Measurements from ENCODE around the gene KCNH3.

The KCNH3 gene

DNA sequence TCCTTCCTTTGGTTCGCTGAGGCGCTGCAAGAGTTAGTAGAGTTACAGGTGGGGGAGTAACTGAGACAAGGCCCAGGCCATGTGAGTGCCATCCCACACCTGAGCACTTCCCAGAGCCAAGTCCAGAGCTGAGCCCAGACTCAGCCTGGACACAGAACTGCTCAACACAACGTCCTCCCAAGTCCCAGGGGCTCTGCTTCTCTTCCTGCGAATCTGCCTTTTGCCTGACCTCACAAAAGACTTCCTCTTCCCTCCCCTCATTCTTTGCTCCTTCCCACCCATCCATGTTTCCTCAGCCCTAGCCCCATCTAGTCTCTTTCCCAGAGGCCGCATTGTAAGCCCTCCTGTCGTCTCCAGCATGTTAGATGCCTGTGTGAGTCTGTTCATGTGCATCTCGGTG lies 45.8 kb downstream of the KCNH3 start:
- no peaks in the 10 kb centered on the region for H3K9me3 ChIP-seq
- TF ChIP-seq CTCF (IDR thresholded peaks at IDR 0.05) = no peak
- peaks cover 4 to 6% of the 10 kb centered on the region in 2 experiments for H3K4me1 ChIP-seq (ENCODE audit: control insufficient read depth in 1 of 2, insufficient read depth in 1 of 2, low read depth in 1 of 2, low read length in 1 of 2)
- no peaks in the 10 kb centered on the region for H3K27me3 ChIP-seq
- H3K27ac ChIP-seq = no peak overlapping the region
- no peak overlapping the region for H3K4me3 ChIP-seq (ENCODE audit: low read depth in 1 of 2, low read length in 1 of 2)
- H3K36me3 ChIP-seq = no peaks in the 10 kb centered on the region

DNA sequence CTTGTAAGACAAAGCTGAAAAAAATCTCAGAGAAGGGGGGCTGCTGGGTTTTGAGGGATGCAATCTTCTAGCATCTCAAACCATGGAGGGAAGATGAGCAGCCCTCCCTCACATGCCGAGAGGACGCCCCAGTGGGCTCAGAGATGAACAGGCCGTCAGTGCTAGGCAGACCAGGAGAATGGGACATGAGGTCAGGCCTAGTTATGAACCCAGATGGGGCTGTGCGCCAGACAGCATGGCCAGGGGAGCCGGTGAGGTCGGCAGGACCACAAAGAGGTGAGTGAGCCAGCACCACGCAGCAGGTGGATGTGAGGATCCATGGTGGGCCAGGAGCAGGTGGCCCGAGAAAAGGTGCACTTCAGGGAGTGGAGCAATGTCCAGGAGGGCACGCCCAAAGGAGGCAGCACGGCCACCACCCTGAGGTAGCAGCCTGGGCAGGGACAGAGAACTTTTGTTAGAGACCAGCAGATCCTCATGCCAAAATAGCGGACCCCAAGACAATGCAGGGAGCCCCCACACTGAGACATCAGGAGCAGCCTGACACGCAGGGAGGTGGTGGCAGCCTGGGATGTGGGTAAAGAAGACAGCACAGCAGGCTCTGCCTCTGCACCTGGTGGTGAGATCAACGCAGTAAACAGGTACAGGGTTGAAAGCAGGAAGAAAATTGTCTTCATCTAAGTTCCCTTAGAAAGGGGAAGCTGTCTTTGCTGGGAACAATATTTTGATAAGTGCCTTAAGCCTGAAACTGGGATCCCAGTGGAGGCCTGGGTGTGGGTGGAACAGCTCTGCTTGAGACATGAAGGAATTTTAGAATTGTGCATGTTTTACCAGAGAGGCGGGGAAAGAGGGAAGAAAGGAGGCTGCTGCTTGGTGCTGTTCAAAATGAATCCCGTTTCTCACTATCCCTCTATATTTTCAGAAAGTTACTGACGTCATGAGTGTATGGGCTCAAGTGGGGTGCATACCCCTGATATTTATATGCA lies 46.9 kb downstream of the KCNH3 start:
- Histone ChIP-seq H3K4me3 (ENCODE audit: low read depth in 1 of 2, low read length in 1 of 2) (no peak overlapping the region), H3K27me3 (no peaks in the 10 kb centered on the region), H3K36me3 (no peaks in the 10 kb centered on the region), H3K9me3 (no peaks in the 10 kb centered on the region), H3K4me1 (ENCODE audit: control insufficient read depth in 1 of 2, insufficient read depth in 1 of 2, low read depth in 1 of 2, low read length in 1 of 2) (peaks cover 4 to 6% of the 10 kb centered on the region in 2 experiments), H3K27ac (no peak overlapping the region)
- no peak for TF ChIP-seq CTCF (IDR thresholded peaks at IDR 0.05)

DNA sequence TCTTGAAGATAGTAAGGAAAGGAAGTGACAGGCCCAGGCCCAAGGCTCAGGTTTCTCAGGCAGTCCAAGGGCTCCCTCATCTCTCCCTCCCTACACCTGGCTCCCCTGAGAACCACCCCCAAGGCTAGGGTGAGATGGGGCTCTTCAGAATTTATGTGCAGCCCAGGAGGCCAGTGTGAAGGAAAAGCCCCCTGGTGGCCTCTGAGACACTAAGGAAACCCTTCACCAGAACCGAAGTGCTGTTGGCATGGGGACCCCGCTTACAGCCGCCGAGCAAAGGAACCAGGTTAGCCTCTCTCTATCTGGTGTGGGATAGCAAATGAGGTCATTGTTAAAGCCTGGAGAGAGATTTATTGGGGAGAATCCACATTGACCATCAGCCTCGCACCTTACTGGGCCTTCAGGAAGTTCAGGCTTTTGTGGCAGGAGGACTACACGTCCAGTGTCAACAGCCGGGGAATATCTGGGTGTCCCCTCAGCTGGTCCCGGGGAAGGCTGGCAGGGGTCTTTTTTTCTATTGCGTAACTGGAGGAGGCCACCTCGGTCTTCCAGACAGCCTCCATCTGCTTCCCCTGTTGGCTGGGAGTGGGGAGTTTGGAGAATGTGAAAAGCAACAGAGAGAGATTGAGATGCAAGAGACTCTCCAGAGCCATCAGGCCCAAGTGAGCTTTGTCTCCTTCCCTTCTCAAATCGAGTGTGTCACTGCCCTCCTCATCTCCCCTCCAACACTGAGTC lies 48.5 kb downstream of the KCNH3 start:
- no peaks in the 10 kb centered on the region for H3K27me3 ChIP-seq
- no peak for TF ChIP-seq CTCF (IDR thresholded peaks at IDR 0.05)
- no peak overlapping the region for H3K27ac ChIP-seq
- no peaks in the 10 kb centered on the region for H3K9me3 ChIP-seq
- H3K36me3 ChIP-seq = no peaks in the 10 kb centered on the region
- peaks cover 4 to 6% of the 10 kb centered on the region in 2 experiments for H3K4me1 ChIP-seq (ENCODE audit: control insufficient read depth in 1 of 2, insufficient read depth in 1 of 2, low read depth in 1 of 2, low read length in 1 of 2)
- H3K4me3 ChIP-seq (ENCODE audit: low read depth in 1 of 2, low read length in 1 of 2) = no peak overlapping the region

DNA sequence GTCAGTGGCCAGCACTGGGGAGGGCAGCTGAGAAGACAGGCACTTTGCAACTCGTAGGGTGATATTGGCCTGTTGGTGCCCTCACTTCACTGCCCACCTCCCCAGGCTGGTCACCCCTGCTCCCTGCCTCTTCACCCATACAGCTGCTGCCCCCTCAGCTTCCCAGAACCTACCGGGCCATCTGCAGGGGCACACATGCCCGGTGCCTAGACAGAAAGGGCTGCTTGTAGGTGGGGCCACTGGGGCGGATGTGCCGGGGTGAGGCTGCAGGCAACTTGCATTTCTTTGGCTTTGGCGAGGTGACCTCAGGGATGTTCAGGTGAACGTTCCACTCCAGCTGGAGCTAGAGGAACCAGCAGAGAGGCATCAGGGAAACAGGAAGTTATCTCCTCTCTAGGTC lies 49.5 kb downstream of the KCNH3 start:
- no peak for TF ChIP-seq CTCF (IDR thresholded peaks at IDR 0.05)
- Histone ChIP-seq H3K9me3 (no peaks in the 10 kb centered on the region), H3K27me3 (no peaks in the 10 kb centered on the region), H3K4me3 (ENCODE audit: low read depth in 1 of 2, low read length in 1 of 2) (no peak overlapping the region), H3K4me1 (ENCODE audit: control insufficient read depth in 1 of 2, insufficient read depth in 1 of 2, low read depth in 1 of 2, low read length in 1 of 2) (peaks cover 4 to 6% of the 10 kb centered on the region in 2 experiments), H3K36me3 (no peaks in the 10 kb centered on the region), H3K27ac (peak overlapping the region; percentile 30)

GRCh38 chr12:49588721-49589516 lies 50.1 kb downstream of the KCNH3 start:
- no peak overlapping the region for H3K4me3 ChIP-seq (ENCODE audit: low read depth in 1 of 2, low read length in 1 of 2)
- TF ChIP-seq CTCF (IDR thresholded peaks at IDR 0.05) = no peak
- H3K27me3 ChIP-seq = no peaks in the 10 kb centered on the region
- peaks cover 4 to 6% of the 10 kb centered on the region in 2 experiments for H3K4me1 ChIP-seq (ENCODE audit: control insufficient read depth in 1 of 2, insufficient read depth in 1 of 2, low read depth in 1 of 2, low read length in 1 of 2)
- peak overlapping the region; percentile 30 for H3K27ac ChIP-seq
- no peaks in the 10 kb centered on the region for H3K9me3 ChIP-seq
- no peaks in the 10 kb centered on the region for H3K36me3 ChIP-seq
